ENCODE measurements around the gene CDH23.

GRCh38 chr10:71575451-71575850 is 178.7 kb downstream of the CDH23 start:
- TF ChIP-seq CTCF (IDR thresholded peaks at IDR 0.05) (no peak), POLR2A (IDR thresholded peaks at IDR 0.05) (no peak)
